ENCODE data around the gene GNG13.
"Not testable (repeated sequence)": the region's sequence is repeated elsewhere in the genome, so short reads cannot be mapped to it uniquely, and the experiment has no call there.

GNG13 gene

GRCh38 chr16:760545-761343, 39.8 kb downstream of the GNG13 start, which contains the start of gene MSLN:
TSS of gene MSLN (plus strand) at chr16:760734. CDS start at chr16:762681, 1,947 bp downstream.
- no peak for DNase-seq

GRCh38 chr16:760065-760464, 40.5 kb downstream of the GNG13 start:
- no peak for DNase-seq

- no peak for DNase-seq
Observed at GRCh38 chr16:759110-759910, 41.2 kb downstream of the GNG13 start.

- no peak for DNase-seq
Observed at GRCh38 chr16:756428-756827, 44.1 kb downstream of the GNG13 start.

- DNase-seq: no peak
Observed at GRCh38 chr16:754656-755055, 45.9 kb downstream of the GNG13 start.

- not testable (repeated sequence) for DNase-seq
Observed at GRCh38 chr16:754121-754607, 46.4 kb downstream of the GNG13 start.

GRCh38 chr16:752007-752312, 48.6 kb downstream of the GNG13 start:
- DNase-seq: no peak

GRCh38 chr16:751152-752006, 49.2 kb downstream of the GNG13 start:
- DNase-seq: no peak

GRCh38 chr16:750485-750884, 50.0 kb downstream of the GNG13 start:
- no peak for DNase-seq

- DNase-seq: no peak
Observed at GRCh38 chr16:749010-749409, 51.5 kb downstream of the GNG13 start.

Measured in cortex of kidney (tissue), 1 donor.